A549 (cell line): Measurements from ENCODE around the gene CNKSR3.

Experiments
- CTCF ChIP-seq: fragments of >200 bp; sonication (Bioruptor Twin); formaldehyde crosslinking; IDR thresholded peaks from 3 replicates; pipeline ENCODE4 v1.5.1; 2016
- NPAS2 ChIP-seq: fragments of 250-450 bp; sonication (Bioruptor Pico); IDR thresholded peaks from 2 replicates; pipeline ENCODE4 v1.8.0; 2022; ENCODE audit warnings: mild to moderate bottlenecking, moderate library complexity, borderline replicate concordance

GRCh38 chr6:154450498-154450897 is 60.0 kb downstream of the CNKSR3 start:
- TF ChIP-seq CTCF = no peak
- no peak for TF ChIP-seq NPAS2
